Activated CD8-positive, alpha-beta memory T cell treated with anti-CD3 and anti-CD28 coated beads for 4 hours (primary cell): ENCODE data around the gene VPS29.

Experiments used
- DNase-seq, 2 donors: peaks; one replicate each; pipeline ENCODE4 v3.0.0-alpha.2; 2020; ENCODE audit warnings: low read depth in 2 of 2

Gene VPS29

DNA sequence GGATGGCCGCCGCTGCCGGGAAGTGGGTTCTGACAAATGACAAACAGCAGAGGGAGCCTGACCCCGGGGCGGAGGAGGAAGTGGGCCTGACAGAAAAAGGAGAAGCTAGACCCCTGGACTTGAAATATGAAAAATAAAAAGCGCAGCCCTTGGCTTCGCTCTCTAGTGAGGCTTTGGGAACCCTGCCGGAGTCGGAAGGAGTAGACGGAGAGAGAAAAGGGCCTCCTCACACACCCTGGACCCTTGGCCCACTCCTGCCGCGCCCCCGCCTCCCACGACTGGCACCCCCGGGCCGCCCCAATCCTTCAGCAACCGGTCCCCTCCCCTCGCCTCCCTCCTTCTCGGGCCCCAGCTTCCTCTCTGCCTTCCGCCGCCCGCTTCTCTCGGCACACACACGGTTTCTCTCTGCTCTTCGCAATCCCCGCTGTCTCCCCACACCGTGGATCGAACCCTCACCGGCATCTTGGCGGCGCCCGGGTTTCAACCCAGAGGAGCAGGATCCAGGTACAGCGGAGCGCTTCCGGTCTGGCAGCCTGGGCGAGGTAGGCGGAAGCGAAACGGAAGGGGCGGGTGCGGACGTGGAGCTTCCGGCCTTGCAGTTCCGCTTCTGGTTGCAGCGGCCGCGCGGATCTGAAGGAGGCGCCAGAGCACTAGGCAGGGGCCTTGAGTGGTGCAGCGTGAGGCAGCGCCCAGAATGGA lies 52.0 kb downstream of the VPS29 start, which contains the start of gene ARPC3:
Gene ARPC3 (minus strand): TSS at position 539 of the 699 bp plus-strand sequence. CDS start 77 bp downstream, at position 462.
- peak; percentile 87 to 89 for DNase-seq

DNA sequence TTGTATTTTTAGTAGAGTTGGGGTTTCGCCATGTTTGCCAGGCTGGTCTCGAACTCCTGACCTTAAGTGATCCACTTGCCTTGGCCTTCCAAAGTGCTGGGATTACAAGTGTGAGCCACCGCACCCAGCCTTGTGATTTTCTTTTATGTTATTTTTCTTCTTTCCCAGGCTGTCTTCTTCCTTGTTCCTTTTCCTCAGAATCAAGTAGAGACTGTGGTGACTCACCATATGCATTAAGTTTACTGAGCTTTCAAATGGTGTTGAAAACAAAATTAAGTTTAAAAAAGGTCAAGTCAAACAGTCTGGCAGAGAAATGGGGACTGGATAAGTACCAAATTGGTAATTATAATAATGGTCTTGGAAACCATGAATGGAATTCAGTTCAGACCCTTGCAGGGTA lies 57.5 kb downstream of the VPS29 start:
- DNase-seq = no peak
